ENCODE measurements around the gene CISD2.
"Not testable (repeated sequence)": the region's sequence is repeated elsewhere in the genome, so short reads cannot be mapped to it uniquely, and the experiment has no call there.

DNA sequence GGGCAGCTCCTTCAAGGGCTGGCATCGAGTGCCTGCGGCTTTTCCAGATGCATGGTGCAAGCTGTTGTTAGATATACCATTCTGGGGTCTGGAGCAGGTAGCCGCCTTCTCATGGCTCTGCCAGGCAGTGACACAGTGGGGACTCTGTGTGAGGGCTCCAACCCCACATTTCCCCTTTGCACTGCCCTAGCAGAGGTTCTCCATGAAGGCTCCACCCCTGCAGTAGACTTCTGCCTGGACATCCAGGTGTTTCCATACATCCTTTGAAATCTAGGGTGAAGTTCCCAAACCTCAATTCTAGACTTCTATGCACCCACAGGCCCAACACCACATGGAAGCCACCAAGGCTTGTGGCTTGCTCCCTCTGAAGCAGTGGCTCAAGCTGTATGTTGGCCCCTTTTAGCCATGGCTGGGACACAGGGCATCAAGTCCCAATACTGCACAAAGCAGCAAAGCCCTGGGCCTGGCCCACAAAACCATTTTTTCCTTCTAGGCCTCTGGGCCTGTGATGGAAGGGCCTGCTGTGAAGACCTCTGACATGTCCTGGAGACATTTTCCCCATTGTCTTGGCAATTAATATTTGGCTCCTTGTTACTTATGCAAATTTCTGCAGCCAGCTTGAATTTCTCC, 8.8 kb downstream of the CISD2 start:
- TF ChIP-seq, protein P1, sequence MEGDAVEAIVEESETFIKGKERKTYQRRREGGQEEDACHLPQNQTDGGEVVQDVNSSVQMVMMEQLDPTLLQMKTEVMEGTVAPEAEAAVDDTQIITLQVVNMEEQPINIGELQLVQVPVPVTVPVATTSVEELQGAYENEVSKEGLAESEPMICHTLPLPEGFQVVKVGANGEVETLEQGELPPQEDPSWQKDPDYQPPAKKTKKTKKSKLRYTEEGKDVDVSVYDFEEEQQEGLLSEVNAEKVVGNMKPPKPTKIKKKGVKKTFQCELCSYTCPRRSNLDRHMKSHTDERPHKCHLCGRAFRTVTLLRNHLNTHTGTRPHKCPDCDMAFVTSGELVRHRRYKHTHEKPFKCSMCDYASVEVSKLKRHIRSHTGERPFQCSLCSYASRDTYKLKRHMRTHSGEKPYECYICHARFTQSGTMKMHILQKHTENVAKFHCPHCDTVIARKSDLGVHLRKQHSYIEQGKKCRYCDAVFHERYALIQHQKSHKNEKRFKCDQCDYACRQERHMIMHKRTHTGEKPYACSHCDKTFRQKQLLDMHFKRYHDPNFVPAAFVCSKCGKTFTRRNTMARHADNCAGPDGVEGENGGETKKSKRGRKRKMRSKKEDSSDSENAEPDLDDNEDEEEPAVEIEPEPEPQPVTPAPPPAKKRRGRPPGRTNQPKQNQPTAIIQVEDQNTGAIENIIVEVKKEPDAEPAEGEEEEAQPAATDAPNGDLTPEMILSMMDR (IDR thresholded peaks at IDR 0.05; ENCODE audit: low read depth, low read length, poor library complexity, severe bottlenecking), result not testable (repeated sequence)
- not testable (repeated sequence) for TF ChIP-seq EZH2phosphoT487 (IDR thresholded peaks at IDR 0.05; ENCODE audit: borderline replicate concordance, low read length)

Measured in DOHH2 (cell line).